Mesothelial cell of epicardium (in vitro differentiated cells): ENCODE results near the gene SPEN. TPM values are rescaled to one million over a fixed set of nuclear protein-coding genes. Genes with fewer than 3 reads are reported as not detected.

Experiments used
- DNase-seq, 2 experiments: peaks; one replicate each; pipeline ENCODE4 v3.0.0; 2021; ENCODE audit warnings: low spot score in 2 of 2; ENCODE audit not compliant: unreplicated experiment in 2 of 2
- H3K27ac Mint-ChIP-seq: 2 replicates; pipeline ENCODE4 v1.8.0; 2021; ENCODE audit warnings: mixed read lengths
- H3K27me3 Mint-ChIP-seq: 2 replicates; pipeline ENCODE4 v1.8.0; 2021; ENCODE audit warnings: low read depth, mixed read lengths
- H3K36me3 Mint-ChIP-seq: 2 replicates; pipeline ENCODE4 v1.8.0; 2021; ENCODE audit warnings: mixed read lengths
- H3K4me1 Mint-ChIP-seq: 2 replicates; pipeline ENCODE4 v1.8.0; 2021; ENCODE audit warnings: mixed read lengths
- H3K4me3 Mint-ChIP-seq: 2 replicates; pipeline ENCODE4 v1.8.0; 2021; ENCODE audit warnings: mild to moderate bottlenecking, moderate library complexity, mixed read lengths
- H3K9me3 Mint-ChIP-seq: 2 replicates; pipeline ENCODE4 v1.8.0; 2021; ENCODE audit warnings: mixed read lengths
- total RNA-seq: library from RNA; stranded (reverse); gene quantifications from 3 replicates; pipeline ENCODE4 v1.2.1, GENCODE V29; 2021
- TF ChIP-seq, protein P1 (sequence below): fragments of 200-600 bp; sonication (generic); IDR thresholded peaks from one replicate; pipeline ENCODE4 v1.5.0; 2021; ENCODE audit warnings: antibody characterized with exemption; ENCODE audit not compliant: unreplicated experiment

Gene SPEN
- total RNA-seq, 1 donor from 2014 or later, result 88.0 TPM

DNA sequence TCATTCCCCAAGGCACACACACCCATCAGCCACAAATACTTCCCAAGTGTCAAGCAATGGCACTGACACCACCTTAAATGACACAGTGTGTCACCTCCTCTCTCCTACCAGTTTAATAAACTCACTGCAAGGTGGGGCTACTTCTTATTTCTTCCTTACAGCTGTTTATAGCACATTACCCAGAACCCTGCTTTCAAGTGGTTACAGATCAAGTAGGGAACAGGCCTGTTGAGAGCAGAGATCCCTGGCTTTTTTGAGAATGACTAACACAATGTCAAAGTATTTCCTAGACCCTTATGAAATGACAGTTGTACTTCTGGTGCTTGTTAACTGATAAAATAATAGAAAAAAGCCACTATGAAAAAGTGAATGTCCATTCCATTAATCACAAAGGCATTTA is 108.6 kb downstream of the SPEN start:
- H3K9me3 Mint-ChIP-seq, result no peaks in the 10 kb centered on the region
- no peaks in the 10 kb centered on the region for H3K27me3 Mint-ChIP-seq
- H3K4me1 Mint-ChIP-seq, result peaks cover 18% of the 10 kb centered on the region
- TF ChIP-seq, protein P1, sequence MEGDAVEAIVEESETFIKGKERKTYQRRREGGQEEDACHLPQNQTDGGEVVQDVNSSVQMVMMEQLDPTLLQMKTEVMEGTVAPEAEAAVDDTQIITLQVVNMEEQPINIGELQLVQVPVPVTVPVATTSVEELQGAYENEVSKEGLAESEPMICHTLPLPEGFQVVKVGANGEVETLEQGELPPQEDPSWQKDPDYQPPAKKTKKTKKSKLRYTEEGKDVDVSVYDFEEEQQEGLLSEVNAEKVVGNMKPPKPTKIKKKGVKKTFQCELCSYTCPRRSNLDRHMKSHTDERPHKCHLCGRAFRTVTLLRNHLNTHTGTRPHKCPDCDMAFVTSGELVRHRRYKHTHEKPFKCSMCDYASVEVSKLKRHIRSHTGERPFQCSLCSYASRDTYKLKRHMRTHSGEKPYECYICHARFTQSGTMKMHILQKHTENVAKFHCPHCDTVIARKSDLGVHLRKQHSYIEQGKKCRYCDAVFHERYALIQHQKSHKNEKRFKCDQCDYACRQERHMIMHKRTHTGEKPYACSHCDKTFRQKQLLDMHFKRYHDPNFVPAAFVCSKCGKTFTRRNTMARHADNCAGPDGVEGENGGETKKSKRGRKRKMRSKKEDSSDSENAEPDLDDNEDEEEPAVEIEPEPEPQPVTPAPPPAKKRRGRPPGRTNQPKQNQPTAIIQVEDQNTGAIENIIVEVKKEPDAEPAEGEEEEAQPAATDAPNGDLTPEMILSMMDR, result no peak
- H3K27ac Mint-ChIP-seq, result no peak overlapping the region
- no peak overlapping the region for H3K4me3 Mint-ChIP-seq
- no peaks in the 10 kb centered on the region for H3K36me3 Mint-ChIP-seq
- no peak for DNase-seq

DNA sequence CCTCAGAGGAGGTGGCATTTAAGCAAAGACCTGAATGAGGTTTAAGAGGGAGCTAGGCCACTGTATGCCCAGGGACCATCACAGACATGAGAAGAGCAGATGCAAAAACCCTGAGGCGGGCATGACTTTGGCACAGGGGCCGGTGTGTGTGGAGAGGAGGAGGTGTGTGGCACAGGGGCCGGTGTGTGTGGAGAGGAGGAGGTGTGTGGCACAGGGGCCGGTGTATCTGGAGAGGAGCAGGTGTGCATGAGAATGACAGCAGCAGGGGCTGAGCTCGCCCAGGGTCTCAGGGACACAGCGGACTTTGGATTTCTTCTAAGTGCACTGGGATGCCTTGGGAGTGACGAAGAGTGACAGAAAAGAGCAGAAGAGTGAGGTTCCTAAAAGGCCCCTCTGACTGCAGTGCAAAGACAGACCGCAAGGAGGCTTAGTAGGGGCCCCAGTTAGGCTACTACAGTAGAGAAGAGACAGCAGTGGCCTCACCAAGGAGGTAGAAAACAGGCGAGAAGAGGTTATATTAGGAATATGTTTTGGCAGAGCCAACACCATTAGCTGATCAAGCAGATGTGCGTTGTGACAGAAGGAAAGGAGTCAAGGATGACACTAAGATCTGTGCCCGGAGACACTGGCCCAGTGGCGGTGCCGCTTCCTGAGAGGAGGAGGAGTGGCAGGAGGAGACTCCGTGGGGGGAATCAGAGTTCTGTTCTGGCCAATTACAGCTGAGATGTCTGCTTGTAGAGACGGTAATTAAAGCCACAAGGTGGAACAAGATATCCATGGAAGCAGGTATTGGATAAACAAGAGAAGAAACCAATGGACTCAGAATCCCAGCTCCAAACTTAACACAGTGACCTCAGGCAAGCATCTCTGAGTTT is 110.0 kb downstream of the SPEN start:
- no peak for DNase-seq
- Mint-ChIP-seq H3K4me1 (peaks cover 9% of the 10 kb centered on the region), H3K4me3 (no peak overlapping the region), H3K9me3 (no peaks in the 10 kb centered on the region), H3K36me3 (no peaks in the 10 kb centered on the region), H3K27me3 (no peaks in the 10 kb centered on the region), H3K27ac (peak overlapping the region; percentile 2)
- TF ChIP-seq, protein P1, result peak; percentile 32

DNA sequence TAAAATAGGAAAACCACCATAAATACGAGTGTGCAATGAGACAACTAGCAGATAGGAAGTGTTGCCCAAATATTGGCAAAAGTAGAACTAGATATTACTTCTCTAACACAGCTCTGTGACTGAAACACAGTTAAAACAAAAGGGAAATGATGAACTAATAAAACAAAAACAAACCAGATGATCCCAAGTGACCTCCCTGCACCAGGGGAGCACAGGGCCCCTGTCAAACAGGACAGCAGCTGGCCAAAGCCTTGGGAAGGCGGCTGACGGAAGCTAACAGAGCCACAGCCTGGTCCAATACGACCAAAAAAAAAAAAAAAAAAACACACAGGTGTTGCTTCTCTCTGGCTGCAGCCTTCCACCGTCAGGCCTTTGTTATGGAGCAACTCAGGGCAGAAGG is 110.6 kb downstream of the SPEN start:
- Mint-ChIP-seq H3K27me3 (no peaks in the 10 kb centered on the region), H3K36me3 (no peaks in the 10 kb centered on the region), H3K4me3 (no peak overlapping the region), H3K9me3 (no peaks in the 10 kb centered on the region), H3K4me1 (peaks cover 5% of the 10 kb centered on the region), H3K27ac (no peak overlapping the region)
- TF ChIP-seq, protein P1, result no peak
- no peak for DNase-seq

DNA sequence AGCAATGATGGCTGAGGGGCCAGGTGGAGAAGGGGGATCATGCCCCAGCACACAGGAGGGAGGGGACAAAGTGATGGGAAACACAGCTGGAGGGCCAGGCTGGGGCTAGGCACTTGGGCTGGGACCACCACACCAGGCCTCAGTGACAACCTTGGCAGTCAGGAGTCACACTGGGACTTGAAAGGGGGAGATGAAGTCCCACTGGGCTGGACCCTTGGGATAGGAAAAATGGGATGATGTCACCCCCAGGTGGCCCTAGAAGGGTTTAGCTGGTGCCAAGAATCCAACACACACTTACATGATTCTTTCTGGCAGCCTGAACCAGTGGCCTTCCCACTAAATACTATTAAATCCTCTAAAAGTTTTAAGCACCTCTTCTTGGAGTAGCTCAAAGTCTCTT is 111.3 kb downstream of the SPEN start:
- Mint-ChIP-seq H3K4me1 (peaks cover 3% of the 10 kb centered on the region), H3K36me3 (no peaks in the 10 kb centered on the region), H3K4me3 (no peak overlapping the region), H3K27me3 (no peaks in the 10 kb centered on the region), H3K27ac (no peak overlapping the region), H3K9me3 (no peaks in the 10 kb centered on the region)
- DNase-seq, result no peak
- TF ChIP-seq, protein P1, result no peak

DNA sequence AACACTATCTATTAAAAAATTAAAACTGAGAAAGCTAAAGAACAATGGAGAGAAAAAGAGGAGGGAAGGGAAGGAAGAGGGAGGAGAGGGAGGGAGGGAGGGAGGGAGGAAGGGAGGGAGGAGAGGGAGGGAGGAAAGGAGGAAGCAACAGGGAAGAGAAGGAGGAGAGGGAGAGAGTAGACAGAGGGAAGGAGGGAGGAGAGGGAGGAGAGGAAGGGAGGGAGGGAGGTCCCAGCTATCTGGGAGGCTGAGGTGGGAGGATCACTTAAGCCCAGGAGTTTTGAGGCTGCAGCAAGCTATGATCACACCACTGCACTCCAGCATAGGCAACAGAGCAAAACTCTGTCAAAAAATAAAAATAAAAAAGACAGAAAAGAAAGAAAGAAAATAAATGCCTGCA is 111.9 kb downstream of the SPEN start:
- H3K27me3 Mint-ChIP-seq, result no peaks in the 10 kb centered on the region
- no peak for DNase-seq
- no peaks in the 10 kb centered on the region for H3K9me3 Mint-ChIP-seq
- TF ChIP-seq, protein P1, result no peak
- no peaks in the 10 kb centered on the region for H3K36me3 Mint-ChIP-seq
- peaks cover 2% of the 10 kb centered on the region for H3K4me1 Mint-ChIP-seq
- no peak overlapping the region for H3K4me3 Mint-ChIP-seq
- no peak overlapping the region for H3K27ac Mint-ChIP-seq
